Cortex of kidney (tissue), 1 donor: ENCODE data around the gene PABPC3.

Experiments
- DNase-seq: peaks from one replicate; lab custom pipeline; 2025; lab: John Stamatoyannopoulos, UW

Gene PABPC3

DNA sequence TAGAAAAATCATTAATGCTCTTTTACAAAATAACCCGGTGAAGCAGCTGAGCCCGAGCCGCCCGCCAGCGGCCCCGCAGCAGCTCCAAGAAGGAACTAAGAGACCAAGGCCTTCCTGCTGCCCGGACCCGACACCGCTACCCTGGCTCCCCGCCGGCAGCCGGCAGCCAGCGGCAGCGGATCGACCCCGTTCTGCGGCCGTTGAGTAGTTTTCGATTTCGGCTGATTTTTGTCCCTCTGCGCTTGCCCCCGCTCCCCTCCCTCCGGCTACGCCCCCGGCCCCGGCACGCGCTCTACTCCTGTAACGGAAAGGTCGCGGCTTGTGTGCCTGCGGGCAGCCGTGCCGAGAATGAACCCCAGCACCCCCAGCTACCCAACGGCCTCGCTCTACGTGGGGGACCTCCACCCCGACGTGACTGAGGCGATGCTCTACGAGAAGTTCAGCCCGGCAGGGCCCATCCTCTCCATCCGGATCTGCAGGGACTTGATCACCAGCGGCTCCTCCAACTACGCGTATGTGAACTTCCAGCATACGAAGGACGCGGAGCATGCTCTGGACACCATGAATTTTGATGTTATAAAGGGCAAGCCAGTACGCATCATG lies at the start of gene PABPC3:
TSS of gene PABPC3 (plus strand) at position 286 of the 603 bp plus-strand sequence. CDS start at position 349, 63 bp downstream.
- DNase-seq, result no peak

DNA sequence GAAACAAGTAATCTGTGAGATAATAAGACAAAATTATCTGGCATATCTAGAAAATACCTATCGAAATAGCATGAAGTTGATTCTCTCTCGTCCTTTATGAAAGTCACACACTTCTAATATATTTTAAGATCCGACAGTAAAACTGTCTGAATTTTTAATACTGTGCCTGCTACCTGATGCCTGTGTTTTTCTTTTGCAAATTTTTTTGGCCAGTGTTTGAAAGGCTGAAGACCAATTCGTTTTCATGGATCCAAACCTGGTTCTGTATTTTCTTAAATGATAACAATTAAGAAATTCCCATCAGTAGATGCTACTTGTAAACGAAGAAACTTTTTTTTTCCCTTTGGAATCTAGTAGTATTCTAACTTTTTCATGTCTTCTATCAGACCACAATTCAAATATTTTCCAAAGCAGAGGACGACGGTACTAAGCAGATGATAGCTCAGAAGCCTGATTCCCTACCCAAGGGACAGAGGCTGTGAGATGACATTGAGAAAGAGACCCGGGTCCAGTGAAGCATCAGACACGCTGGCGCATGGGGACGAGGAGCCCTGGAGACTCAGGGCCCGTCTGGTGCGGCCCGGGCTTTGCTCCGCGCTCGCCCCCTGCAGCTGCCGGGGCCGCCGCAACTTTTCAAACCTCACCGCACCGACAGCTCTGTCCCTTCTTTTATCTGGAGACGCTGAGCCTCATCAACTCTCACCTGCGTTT lies 49.5 kb upstream of the PABPC3 start:
- DNase-seq, result no peak

DNA sequence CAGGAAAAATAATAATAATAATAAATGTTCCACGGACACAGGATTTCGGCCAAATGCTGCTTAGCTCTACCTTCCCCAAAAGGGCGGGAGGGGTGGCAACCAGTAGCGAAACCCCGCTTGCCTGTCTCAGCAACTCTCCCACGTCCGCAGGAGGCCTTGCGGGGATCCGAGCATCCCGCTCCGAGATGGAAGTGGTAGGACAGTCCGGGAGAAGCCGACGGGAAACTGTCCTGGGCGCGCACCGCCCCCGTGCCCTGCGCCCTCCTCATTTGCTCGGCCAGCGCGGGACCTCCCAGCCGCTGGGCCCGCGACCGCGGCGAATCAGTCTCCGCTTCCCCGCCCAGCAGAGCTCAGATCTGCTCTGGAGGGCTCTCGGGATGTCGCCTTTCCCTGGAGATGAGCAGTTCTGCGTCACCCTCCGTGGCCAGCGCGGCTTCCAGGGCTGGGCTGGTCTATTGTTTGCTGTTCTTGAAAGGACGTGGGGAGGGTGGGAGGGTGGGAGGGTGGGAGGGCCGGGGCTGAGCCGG lies 48.9 kb upstream of the PABPC3 start:
- DNase-seq, result no peak

DNA sequence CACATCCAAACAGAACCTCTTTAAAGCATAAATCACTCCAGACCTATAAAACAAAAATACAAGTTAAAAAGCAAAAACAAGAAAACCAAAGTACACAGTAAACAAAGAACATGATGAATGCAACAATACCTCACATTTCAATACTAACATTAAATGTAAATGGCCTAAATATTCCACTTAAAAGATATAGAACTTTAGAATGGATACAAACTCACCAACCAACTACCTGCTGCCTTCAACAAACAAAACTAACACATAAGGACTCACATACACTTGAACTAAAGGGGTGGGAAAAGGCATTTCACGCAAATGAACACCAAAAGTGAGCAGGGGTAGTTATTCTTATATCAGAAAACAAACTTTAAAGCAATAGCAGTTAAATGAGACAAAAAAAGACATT lies 44.9 kb upstream of the PABPC3 start:
- DNase-seq, result no peak

DNA sequence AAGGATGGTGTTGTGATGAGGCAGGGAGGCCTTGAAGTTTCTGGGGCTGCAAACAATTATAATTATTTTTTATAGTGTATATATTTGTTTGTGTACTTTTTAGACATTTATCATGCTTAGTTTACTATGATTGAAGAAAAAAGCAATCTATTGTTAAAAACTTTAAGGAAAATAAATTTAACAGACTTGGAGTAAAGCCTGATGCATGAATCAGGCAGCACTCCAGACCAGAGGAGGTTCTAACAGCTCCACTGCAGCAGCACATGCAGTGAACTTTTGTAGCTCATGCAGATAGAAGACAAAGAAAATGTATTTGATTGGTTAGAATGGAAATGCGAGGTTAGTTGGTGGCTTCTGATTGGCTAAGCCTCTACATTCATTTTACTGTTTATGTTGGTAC lies 36.8 kb upstream of the PABPC3 start:
- DNase-seq, result no peak

DNA sequence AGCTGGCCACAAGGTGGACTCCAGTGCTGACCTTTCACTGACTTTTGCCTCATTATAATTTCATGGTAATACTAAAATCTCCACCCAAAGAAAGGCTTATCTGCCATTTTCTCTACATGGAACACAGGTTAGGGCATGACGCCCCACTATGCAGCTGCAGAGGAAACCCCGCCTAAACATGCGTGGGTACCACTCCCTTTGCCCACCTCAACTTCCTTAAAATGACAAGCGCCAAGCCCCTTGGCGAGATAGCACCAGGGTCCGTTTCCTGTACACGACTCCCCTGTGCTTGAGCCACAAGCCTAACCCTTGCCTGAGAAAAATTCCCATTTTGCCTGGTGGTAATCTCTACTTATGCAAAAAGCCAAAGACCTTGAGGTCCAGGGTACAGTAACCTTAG lies 36.0 kb upstream of the PABPC3 start:
- DNase-seq, result no peak

DNA sequence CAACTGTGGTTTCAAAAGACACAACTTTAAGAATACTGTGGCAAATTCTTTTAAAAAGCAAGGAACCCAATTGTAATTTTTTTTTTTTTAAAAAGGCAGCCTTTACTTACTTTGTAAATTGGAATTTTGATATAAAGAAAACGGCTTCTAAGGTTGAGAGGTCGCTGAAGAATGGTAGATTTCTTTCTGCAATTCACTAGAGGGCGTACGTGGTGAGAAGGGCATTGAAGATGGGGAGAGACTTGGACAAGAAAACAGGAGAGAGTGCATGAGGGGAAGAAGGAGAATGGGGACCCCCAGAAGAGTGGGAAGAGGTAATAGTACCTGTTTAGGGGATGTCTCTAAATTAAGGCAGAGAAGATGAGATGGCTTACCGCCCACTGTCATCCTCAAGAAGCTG lies 33.5 kb upstream of the PABPC3 start:
- DNase-seq, result no peak

DNA sequence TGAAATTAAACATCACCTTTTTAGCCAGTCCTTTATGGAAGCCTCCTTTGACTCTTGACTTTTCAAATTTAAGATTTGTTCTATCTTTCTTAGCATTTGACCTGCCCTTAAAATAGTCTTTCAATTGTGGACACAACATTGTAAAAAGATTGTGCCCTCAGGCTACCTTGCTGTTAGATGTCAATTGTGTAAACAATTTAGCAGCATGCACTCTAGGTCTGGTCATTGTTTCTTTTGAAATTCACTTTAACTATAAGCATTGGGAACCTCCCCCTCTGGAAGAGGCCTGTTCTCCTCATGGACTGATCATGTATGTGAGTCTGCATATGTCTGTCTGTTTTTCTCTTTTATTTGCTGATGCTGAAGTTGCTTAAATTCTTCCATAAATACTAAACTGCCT lies 31.5 kb upstream of the PABPC3 start:
- DNase-seq, result no peak

DNA sequence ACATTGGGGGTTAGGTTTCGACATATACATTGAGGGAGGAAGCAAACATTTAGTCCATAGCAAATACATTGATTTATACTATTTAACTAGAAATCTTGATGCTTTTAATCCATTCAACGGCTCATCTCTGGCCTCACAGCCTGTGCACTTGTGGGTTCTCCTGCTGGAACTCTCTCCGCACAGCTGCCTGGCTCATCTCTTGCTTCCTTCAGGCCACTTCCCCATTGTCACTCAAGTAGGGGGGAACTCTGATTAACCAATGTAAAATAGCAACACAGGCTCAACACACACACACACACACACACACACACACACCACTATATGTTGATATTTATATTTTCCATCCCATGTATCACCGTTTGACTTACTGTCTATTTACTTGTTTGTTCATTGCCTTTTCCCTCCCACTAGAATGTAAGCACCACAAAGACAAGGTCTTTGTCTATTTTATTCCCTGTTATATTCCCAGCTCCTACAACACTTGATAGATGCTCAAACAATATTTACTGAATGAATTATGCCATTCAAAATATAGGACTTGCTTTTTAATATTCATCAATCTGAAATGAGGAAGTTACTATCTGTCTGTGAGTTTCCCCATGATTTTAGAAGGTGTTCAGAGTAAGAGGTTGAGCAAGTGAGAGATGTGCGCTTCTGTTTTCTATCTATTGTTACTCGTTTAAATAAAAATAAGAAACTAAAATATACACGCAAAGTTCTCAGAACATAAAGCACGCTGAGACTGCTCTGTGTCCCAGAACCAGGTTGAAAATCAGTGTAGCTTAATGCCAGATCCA lies 29.8 kb upstream of the PABPC3 start:
- DNase-seq, result no peak

DNA sequence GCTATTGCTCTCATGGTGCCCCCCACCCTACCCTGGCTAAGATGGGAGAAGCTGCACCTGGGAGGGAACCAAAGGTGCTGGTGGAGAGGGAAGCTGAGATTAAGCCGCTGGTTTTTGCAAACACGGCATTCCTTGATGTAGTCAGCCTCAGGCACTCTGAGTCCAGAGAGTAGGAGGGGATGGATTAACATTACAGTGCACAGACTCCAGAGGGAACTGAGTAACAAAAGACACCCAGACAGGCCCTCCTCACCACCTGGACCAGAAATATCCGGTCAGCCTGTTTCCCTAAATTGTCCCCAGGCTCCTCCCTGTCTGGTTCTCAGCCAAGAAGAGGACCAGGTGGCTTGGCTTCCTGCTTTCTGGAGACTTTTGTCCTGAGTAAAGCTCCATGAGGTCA lies 28.9 kb upstream of the PABPC3 start:
- DNase-seq, result no peak

DNA sequence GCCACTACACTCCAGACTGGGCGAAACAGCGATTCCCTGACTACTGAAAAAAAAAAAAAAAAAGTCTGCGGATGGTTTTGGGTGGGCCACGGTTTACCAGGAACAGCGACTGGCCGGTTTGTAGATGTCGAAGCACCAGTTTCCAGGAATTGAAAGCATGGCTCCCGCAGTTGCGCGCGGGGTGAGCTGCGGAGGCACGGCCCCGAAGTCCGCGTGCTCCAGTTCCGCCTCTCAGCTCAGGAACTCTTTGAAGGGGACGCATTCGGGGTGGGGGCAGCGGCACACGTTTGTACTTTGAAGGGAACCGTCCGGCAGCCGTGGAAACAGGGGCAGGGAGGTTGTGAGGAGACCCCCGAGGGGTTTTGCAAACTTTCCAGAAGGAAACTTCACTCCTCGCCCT lies 27.1 kb upstream of the PABPC3 start:
- DNase-seq, result no peak

DNA sequence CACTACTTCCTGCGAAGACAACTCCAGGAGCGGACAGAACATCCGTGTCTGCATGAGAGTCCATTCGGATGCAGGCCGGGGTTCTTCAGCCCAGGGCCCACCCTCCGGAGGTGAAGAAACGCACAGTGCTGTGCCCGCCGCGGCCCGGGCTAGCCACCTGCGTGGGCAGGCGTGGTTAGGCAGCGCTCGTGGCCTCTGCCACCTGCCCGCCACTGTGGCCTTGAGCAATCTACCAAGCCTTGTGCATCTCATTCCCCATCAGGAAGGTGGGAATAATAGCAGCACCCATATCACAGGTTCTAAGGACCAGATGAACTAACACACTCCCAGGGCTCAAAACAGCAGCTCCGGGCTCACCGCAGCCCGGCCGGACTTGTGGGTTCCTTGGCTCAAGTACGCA lies 26.7 kb upstream of the PABPC3 start:
- DNase-seq, result no peak

DNA sequence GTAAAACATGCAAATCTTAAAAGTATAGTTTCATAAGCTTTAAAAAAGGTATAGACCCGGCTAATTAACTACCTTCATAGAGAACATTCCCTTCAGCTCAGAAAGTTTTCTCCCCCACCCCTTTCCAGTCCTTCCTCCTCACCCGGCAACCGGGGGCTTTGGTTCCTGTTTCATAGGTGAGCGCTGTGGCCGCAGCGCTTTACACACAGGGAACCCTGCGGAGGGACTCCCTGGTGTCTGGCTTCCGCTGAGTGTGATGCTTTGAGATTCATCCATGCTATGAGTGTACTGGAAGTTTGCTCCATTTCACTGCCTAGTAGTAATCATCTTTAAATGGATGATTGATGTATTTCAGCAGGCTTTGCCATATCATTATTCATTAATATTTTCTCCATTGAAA lies 26.0 kb upstream of the PABPC3 start:
- DNase-seq, result no peak

DNA sequence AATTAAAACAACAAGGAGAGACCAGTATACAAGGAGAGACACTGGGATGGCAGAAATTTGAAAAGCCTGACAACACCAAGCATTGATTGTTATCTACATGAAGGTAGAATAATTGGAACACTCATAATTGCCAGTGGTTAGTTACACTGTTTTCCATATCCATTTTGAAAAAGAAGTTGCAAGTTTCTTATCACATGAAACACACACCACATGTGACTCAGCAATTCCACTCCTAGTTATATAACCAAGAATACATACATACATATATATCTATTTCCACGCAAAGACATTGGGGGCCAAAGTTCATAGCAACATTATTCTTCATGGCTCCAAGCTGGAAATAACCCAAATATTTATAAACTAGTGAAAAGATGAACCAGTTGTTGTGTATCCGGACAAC lies 15.2 kb upstream of the PABPC3 start:
- no peak for DNase-seq

DNA sequence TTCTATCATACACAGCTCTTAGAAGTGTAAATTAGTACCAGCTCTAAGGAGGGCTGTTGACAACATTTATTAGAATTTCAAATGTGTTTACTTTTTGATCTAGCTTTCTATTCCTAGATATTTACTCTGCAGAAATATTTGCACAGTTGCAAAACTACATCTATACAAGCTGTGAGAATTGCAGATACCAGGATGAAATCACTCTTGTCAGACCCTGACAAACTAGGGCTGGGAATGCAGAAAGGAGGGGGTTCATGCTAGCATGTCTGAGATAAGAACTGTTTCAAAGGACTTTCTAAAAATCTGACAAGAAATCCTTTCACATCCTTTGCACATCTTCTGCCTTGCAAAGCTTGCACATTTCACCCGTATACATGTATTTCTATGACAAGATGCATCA lies 11.8 kb upstream of the PABPC3 start:
- DNase-seq, result no peak

DNA sequence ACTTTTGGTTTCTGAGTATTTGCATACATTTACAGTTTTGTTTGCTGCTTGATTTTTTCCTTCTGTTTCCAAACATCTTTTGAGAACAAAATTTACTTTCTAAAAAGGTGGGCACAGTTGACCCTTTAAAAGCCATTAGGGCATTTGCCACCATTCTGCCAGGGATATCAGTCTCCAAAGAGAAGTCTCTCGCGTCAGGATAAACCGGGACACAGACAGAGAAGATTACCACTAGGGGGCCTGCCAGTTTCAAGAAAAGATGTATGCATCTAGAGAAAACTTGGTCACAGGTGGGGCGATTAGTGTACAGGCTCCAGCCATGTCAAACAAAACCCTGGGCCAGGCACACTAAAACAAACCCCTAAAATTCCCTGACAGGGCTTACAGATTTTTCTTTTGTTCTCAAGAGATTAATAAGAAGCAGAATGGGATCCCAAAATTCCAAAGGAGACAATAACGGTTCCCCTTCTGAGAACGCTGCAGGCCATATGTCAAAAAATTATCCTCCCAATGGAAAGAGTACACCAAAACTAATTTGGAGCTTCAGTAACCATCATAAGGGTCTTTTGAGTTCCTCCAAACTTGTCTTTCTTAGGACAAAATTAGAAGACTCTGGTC lies 10.7 kb upstream of the PABPC3 start:
- DNase-seq, result no peak

DNA sequence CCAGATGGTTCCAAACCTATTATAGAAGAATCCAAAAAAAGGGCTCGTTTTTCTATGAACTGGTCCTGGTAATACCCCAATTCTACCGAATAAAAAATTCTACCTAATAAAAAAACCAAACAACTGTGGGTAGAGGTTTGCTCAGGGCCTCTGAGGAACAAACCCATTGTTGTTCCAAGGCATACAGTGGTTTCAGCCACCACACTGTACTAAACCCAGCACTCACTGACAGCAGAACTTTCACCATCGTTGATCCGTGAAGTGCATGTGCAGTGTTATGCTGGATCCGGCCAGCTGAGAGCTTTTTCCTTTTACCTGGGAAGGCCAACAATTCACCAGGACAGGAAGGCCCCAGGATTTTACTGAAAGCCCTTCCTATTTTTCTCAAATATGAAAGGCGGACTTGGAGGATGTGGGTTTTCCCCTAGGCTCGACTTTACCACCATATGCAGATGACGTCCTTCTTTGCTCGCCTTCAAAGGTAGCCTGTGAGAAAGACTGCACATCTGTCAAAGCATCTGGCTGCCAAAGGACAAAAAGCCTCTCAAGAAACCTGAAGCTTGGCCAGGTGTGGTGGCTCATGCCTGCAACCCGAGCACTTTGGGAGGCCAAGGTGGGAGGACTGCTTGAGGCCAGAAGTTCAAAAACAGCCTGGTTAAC lies 7.2 kb upstream of the PABPC3 start:
- no peak for DNase-seq

DNA sequence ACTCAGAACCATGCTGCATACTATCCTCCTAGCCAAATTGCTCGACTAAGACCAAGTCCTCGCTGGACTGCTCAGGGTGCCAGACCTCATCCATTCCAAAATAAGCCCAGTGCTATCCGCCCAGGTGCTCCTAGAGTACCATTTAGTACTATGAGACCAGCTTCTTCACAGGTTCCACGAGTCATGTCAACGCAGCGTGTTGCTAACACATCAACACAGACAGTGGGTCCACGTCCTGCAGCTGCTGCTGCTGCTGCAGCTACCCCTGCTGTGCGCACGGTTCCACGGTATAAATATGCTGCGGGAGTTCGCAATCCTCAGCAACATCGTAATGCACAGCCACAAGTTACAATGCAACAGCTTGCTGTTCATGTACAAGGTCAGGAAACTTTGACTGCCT lies 1.5 kb downstream of the PABPC3 start:
- DNase-seq, result no peak

DNA sequence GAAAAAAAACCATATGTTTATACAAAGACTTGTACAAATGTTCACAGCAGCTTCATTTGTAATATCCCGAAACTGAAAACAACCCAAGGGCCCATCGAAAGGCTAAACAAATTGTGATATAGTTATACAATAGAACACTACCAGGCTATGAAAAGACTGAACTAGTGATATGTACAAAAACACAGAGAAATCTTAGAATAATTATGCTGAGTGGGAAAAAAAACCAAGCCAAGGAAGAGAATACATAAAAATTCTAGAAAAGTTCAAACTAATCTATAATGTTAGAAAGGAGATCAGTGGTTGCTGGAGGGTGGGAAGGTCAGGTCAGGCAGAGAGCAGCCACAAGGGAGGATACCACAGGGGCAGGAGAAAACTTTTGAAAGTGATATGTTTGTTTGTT lies 7.8 kb downstream of the PABPC3 start:
- DNase-seq, result no peak

DNA sequence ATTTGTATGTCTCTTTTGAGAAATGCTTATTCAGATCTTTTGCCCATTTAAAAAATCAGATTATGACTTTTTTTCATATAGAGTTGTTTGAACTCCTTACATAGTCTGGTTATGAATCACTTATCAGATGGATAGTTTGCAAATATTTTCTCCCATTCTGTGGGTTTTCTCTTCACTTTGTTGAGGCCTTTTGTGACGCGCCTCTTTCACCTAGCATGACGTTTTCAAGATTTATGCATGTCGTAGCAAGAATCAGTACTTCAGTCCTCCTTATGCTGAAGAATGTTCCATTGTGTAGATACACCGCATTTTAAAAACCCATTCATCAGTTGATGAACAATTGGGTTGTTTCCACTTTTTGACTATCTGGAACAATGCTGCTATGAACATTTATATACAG lies 13.4 kb downstream of the PABPC3 start:
- no peak for DNase-seq

DNA sequence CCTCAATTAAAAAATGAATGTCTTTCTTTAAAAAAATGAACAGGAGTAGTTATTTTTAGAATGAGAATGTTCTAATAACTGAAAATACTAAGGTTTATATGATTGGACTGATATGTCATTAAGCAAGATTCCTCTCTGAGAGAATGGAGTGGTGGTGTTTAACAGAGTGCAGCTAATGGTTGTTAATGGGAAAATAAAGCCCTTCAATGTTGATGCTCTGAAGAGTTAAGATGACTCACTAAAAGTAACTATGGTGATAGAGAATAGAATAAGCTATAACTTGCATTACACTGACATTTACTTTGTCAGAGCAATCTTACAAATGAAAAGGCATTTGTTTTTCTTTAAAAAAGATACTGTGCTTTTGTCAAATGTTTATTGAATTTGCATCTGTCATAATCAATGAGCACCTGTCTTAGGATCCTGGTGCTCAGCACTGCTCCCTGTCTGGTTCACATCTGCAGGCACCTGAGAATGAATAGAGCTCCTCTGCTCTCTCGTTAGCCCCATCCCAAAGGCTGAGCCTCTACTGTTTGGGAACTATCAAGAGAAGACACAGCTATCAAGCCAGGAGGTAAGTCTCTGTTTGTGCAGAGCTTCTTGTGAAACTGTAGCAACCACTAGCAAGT lies 15.1 kb downstream of the PABPC3 start:
- DNase-seq, result no peak

DNA sequence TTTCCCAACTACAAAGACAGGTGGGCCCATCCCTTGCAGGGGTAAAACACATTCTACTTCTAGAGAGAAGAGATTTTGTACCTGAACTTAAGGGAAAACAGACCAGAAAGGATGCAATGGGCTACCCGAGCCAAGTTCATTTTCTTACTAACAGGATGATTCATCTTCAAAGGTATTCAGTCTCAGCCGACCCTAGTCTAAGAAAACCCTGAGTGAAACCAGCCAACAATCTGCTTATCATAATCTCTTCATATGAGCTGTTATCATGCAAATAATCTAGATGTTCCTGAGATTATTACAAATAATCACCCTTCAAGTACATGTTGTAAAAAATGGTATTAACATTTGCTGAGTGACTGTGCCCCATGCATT lies 15.6 kb downstream of the PABPC3 start:
- DNase-seq, result no peak
